NCI-H82 treated with DMSO at 0.1 percent for 48 hours (cell line): ENCODE measurements around the gene XKR7.
"Not testable (repeated sequence)": the region's sequence is repeated elsewhere in the genome, so short reads cannot be mapped to it uniquely, and the experiment has no call there.

Experiments used
- DNase-seq: peaks from one replicate; lab custom pipeline; 2025; ENCODE audit not compliant: unreplicated experiment; lab: John Stamatoyannopoulos, UW

XKR7 gene, protein sequence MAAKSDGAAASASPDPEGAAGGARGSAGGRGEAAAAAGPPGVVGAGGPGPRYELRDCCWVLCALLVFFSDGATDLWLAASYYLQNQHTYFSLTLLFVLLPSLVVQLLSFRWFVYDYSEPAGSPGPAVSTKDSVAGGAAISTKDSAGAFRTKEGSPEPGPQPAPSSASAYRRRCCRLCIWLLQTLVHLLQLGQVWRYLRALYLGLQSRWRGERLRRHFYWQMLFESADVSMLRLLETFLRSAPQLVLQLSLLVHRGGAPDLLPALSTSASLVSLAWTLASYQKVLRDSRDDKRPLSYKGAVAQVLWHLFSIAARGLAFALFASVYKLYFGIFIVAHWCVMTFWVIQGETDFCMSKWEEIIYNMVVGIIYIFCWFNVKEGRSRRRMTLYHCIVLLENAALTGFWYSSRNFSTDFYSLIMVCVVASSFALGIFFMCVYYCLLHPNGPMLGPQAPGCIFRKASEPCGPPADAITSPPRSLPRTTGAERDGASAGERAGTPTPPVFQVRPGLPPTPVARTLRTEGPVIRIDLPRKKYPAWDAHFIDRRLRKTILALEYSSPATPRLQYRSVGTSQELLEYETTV

DNA sequence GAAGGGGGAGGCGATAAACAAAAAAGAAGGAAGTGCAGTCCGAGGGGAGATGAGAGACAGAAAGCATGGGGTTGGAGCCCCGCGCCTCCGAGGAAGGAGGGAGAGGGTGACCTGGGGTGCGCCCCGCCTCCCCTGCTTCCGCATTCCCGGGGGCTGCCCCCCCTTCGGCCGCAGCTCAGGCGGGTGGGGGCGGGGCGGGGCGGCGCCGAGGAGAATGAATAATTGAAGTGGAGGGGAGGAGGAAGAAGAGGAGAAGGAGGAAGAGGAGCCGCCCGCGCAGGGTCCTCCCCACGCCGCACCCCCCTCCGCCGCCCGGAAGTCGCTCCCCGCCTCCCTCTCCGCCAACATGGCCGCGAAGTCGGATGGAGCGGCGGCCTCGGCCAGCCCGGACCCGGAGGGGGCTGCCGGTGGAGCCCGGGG is at the start of gene XKR7:
TSS of gene XKR7 (plus strand) at position 322 of the 420 bp plus-strand sequence. CDS start at position 347, 25 bp downstream.
- peak; percentile 52 for DNase-seq

DNA sequence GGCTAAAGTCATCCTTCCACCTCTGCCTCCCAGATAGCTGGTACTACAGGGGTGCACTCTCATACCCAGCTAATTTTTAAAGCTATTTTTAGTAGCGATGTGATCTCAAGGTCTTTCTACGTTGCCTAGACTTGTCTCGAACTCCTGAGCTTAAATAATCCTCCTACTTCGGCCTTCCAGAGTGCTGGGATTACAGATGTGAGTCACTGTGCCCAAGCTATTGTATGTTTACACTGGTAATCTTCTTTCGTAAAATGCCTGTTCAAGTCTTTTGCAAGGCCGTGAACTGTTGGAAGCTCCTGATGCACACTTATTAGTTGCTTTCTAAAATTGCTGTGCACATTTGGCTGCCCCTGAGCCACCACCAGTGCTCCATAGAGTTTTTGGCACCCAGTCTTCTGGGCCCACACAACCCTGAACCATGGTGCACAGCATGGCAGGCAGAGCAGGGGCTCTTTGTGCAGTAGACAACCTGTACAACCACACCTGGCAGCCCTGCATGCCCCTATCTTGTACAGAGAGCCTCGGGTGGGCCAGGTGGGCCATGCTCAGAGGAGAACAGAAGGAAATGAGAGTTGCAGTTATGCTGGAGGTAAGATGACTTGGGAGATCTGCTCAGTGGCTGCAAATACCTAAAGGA is 49.4 kb upstream of the XKR7 start:
- no peak for DNase-seq

DNA sequence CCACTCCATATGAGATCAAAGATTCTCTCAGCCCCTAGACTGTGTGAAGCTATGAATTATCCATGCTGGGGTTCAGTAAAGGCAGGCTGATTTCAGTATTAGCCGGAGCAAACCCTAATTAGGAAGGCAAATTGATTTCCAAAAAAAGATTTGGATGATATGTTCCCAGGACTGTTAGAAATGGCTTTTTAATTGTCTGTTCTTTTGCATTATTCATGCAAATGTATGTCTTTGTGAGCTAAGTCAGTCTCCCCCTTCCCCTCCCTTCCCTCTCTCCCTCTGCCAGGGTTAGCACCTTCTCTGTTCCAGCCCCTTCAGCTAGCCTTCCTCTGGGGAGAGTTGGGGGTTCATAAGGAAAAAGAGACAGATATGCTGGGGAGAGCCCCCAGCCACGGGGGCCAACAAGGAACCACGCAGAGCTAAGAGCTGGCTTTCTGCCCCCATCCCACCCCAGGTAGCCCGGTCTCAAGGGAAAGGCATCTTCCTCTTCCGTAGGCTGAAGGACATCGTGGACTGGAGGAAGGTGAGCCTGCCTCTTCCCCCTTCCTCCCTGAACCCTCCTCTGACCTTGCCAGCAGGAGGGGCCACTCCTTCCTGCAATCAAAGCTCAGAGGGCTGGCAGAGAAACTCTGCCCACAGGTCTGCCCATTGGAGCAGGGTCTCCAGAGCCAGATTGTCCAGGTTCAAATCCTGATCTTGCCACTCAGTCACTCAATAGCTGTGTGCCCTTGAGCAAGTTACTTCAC is 48.4 kb upstream of the XKR7 start:
- no peak for DNase-seq

DNA sequence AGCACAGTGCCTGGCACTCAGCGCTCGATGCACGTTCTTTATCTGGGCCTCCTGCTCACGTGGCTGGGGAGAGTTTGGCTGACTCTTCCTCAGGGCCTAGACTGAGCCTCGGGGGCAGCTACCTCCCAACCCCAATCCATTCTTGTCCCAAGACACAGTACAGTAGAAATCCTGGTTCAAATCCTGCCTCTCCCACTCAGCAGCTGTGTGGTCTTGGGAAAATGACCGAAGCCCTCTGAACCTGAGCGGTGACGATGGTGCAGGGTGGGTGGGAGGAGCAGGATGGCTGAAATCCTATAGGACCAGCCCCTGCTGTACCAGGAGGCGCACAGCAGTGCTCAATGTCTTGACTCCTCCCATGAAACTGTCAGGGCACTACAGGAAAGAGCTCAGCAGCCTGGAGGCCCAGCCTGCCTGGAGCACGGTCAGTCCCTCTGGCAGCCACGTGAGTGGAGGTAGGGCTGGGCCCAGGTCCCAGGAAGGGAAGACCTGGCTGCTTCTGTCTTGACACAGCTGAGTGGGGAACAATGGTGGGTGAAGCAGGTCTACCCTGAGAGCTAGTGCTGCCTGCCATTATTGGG is 47.6 kb upstream of the XKR7 start:
- DNase-seq = no peak

DNA sequence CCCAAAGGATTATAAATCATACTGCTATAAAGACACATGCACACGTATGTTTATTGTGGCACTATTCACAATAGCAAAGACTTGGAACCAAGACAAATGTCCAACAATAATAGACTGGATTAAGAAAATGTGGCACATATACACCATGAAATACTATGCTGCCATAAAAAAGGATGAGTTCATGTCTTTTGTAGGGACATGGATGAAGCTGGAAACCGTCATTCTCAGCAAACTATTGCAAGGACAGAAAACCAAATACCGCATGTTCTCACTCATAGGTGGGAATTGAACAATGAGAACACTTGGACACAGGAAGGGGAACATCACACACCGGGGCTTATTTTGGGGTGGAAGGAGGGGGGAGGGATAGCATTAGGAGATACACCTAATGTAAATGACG is 46.5 kb upstream of the XKR7 start:
- DNase-seq = not testable (repeated sequence)

DNA sequence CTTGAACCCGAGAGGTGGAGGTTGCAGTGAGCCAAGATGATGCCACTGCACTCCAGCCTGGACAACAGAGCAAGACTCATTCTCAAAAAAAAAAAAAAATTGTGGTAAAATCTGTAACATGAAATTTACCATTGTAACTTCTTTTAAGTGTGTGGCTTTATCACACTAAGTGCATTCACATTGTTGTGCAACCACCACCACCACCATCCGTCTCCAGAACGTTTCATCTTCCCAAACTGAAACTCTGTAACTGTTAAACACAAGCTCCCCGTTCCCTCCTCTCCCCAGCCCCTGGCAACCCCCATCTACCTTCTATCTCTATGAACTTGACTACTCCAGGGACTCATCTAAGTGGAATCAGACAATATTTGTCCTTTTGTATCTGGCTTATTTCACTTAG is 45.8 kb upstream of the XKR7 start:
- DNase-seq = no peak

DNA sequence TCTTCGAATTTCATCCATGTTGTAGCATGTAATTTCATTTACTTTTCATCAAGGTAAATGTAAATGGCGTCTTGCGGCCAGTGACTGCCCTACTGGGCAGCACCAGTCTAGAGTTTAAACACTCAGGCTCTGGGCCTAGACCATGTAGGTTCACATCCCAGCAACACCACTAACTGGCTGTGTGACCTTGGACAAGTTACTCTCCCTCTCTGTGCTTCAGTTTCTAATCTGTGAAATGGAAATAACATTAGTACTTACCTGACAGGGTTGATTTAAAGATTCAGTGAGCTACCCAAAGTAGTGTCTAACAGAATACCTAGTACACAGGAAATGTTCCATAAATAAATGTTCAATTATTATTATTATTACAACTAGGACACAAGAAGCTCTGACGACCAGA is 45.4 kb upstream of the XKR7 start:
- no peak for DNase-seq

DNA sequence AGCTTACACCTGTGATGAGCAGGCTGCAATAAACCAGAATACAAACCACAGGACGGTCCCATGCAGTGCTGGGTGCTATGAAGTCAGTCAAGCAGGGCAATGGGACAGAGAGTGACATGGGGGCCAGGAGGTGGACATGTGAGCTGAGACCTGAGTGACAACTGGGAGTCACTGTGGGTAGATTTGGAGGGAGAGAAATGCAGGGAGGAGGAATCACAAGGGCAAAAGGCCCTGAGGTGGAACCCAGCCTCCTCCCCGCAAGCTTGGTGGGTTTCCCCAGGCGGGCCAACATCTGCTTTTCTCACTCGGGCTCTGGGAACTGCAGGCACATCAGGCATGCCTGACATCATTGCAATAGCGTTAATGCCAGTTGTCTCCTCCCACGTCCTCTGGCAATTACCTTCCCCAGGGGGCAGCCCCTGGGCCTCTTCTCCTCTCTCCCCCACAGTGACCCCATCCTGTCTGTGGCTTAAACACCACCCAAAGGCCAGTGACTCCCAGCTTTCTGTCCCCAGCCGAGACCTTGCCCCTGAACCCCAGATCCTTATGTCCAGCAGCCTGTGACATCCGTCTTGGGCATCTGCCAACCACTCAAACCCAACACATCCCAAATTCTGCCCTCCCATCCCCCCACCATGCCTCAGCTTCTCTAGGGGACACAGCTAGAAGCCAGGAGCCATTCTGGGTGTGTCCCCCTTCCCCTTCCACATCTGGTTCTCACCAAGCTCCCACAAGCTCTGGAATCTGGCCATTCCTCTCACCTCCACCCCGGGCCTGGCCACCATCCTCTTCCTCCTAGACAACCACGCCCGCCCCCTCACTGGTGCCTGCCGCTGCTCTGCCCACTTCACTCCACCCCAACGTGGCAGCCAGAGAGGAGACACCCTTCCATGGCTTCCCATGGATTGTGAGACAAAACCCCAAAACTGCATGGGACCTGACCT is 44.3 kb upstream of the XKR7 start:
- DNase-seq = no peak

DNA sequence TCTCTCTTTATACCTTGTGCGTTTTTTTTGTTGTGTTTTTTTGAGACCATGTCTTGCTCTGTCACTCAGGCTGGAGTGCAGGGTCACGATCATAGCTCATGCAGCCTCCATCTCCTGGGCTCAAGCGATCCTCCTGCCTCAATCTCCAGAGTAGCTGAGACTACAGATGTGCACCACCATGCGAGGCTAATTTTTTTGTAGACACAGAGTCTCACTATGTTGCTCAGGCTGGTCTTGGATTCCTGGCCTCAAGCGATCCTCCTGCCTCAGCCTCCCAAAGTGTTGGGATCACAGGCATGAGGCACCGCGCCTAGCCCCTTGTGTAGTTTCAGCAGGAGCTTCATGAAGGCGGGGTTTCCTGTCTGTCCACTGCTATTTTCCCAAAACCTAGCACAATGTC is 43.4 kb upstream of the XKR7 start:
- DNase-seq = no peak

DNA sequence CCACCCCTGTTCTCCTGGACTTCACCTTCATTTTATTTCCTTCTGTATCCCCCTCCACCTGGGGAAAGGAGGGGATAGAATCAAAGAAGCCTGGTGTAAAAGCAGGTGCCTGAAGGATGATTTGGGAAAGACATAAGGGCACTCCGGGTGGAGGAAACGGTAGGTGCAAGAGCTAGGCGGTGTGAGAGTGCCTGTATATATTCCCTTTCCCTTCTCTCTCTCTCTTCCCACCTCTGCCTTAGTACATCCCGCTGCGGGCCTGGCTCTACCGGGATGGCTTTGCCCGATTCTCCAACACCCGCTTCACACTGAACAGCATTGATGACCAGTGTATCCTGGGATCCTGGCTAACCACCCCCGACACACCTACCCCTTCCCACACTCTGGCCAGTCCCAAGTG is 42.3 kb upstream of the XKR7 start:
- no peak for DNase-seq

DNA sequence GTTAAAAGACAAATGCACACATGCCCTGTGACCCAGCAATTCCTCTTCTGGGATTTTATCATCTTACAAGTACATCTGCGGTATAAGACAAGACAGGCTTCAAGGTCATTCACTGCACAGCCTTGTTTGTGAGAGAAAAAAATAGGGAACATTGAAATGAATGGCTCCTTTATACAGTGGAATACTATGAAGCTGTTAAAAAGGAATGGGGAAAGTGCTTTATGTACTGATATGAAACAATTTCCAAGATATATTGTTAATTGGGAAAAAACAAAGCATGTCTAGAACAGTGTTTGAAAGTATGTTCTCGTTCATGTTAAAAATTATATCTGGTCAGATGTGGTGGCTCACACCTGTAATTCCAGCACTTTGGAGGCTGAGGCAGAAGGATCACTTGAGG is 41.5 kb upstream of the XKR7 start:
- DNase-seq = no peak

DNA sequence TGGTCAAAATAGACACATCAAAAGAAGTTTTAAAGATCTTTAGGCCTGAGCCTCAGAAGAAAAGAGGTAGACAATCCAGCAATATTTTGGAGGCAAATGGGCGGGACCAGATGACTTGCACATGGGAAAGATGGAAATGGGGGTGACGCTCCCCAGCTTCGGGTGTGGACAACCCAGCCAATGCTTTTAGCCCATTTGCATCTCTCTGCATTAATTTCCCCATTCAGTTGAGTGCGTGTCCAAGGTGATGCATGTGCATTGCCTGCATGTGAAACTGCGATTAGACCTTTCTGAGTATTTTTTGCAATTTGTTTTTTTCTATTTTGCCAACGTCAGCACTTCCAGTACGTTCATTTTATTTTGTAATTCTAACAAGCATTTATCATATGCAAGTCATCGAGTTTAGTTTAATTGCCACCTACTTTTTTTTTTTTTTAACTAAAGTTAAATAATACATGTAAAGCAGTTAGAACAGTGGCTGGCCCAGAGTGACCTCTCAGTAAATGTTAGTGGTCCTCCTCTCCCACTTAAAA is 40.3 kb upstream of the XKR7 start:
- no peak for DNase-seq

DNA sequence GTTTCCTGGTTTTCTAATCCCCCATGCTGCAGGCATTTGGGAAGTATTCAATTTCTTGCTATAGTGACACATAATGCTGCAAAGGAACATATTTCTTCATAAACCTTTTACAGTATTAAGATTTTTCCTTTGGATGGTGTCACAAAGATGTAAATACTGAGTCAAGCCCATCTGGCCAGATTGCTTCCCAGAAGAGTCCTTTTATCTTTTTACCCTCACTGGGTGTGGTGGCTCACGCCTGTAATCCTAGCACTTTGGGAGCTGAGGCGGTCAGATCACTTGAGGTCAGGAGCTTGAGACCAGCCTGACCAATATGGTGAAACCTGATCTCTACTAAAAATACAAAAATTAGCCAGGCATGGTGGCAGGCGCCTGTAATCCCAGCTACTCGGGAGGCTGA is 38.3 kb upstream of the XKR7 start:
- DNase-seq = peak; percentile 45

DNA sequence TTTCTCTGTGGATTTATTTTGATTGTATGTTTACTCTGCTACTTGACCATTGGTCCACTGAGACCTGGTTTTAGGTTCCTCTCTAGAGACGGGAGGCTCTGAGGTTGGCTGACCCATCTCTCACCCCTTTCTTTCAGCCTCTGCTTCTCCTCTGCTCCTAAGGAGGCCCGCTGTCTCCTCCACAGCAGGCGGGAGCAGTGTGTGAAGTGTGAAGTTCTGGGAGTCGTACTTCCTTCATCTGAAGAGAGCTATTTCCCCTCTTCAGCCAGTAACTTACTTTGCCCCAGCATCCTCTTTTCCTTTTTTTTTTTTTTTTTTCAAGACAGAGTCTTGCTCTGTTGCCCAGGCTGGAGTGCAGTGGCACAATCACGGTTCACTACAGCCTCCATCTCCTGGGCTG is 37.2 kb upstream of the XKR7 start:
- DNase-seq = no peak

DNA sequence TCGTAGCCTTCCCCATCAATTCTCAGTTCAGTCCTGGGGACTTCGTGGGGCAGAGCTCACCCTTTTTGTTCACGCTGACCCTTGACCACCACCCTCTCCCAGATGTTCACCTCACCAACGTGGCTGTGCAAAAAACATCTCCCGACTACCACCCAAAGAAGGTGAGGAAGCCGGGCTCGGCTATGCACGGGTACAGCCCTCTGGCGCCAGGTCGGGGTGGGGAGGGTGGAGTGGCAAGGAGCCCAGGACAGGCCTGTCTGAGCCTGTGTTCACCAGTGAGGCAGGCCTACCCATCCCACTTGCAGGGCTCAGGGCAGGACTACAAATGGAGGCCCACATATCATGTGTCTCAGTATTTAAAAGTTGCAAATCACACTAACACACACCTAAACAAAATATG is 34.3 kb upstream of the XKR7 start:
- no peak for DNase-seq

DNA sequence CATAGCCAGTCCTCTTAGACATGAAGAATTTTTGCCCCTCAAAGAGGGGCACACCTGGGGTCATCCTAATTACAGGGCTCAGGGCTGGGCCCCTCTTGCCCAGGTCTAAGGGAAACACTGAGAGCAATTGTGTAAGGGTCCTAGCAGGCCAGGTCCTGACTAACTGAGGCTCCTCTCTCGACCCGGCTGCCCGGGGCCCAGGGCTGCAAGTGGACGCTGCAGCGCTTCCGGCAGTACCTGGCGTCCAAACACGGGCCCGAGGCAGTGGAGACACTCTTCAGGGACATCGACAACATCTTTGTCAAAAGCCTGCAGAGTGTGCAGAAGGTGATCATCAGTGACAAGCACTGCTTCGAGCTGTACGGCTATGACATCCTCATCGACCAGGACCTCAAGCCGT is 33.5 kb upstream of the XKR7 start:
- DNase-seq = no peak

DNA sequence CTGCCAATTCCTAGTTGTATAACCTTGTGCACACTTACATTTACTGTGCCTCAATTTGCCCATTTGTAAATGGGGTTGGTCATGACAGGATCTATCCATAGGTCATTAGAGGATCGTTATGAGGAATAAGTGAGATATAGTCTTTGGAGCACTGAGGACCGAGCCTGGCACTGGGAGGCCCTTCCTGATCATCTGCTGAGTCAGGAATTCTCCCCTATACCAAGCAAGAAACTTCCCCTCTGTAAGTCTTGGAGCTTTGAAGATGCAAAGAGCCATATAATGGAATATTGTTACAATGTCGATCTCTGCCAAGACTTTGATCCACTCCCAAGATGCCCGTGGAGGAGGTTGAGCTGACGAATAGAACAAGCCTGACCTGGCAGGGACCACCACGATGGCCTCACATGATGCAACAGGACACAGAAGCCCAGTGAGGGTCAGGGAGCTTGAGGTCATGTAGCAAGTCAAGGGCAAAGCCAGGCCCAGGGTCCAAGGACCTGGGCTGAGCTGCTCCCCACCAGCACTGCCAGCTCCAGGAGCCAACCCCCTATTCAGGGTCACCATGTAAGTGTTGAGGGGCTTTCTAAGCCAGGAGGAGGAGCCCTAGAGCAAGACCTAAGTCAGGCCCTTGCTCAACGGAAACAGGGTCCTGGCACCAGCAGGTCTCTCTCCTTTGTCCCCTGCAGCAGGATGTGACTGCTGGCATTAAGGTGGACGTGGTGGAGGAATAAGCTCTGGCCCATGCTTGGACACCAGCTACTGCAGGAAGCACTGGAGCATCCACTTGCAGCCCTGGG is 32.8 kb upstream of the XKR7 start:
- peak; percentile 6 for DNase-seq

DNA sequence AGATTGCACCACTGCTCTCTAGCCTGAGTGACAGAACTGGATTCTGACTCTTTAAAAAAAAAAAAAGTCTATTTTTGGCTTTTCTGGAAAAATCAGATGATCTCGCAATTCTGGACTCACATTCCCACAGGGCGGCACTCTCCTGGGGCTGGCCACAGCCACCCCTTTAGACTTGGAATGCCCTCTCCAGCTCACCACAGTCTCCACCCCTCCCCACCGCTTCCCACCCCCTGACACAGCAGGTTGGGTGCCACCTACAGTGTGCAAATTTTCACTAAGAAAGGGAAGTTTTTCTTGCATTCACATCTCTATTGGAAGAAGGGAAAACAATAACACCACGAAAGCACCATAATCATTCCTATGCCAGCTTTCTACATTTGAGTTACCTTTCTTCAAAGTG is 31.5 kb upstream of the XKR7 start:
- no peak for DNase-seq

DNA sequence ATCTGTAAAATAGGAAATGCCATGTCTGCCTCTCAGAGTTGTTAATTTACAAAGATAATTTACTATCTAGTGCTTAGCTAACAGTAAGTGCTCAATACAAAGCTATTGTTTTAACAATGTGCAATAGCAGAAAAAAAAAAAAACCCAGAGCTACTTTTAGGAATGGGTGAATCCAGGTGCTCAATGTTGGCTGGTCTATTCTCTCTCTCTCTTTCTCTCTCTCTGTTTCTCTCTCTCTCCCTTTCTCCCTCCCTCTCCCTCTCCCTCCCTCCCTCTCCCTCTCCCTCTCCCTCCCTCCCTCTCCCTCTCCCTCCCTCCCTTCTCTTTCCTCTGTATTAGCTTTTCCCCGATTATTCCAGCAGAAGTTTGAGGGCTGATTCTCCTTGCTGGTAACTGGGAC is 30.1 kb upstream of the XKR7 start:
- DNase-seq = no peak
